Posterior vena cava (tissue), 2 donors: ENCODE measurements around the gene MAGT1. TPM values are rescaled to one million over a fixed set of nuclear protein-coding genes. Genes with fewer than 3 reads are reported as not detected.
"Not testable (repeated sequence)": the region's sequence is repeated elsewhere in the genome, so short reads cannot be mapped to it uniquely, and the experiment has no call there.

Experiments used
- DNase-seq: peaks from one replicate; pipeline ENCODE4 v3.0.0-alpha.2; 2020; ENCODE audit warnings: low spot score
- intact Hi-C, 2 donors: fragments of 100-400 bp; cut with DNase I; formaldehyde crosslinking; loops; one replicate each; pipeline versions ENCODE4 v1.14.1 to v1.14.2; 2022 to 2023
- long read RNA-seq, 2 donors: library from polyadenylated mRNA; unstranded; transcript quantifications; one replicate each; pipeline ENCODE4 v2.0.0, GENCODE V29; 2020 to 2021
- total RNA-seq, 2 donors: library from RNA; stranded (reverse); fragmentation: NEBNext Ultra II Directional; extraction: Animal tissue kit (Norgen Biotek cat#: 25700); gene quantifications; one replicate each; pipeline ENCODE4 v1.2.1, GENCODE V29; 2021
- donor health status: DM: yes; HTN: yes; CAD: no.
- donor health status: DM: yes; HTN: yes; CAD: no.

MAGT1 gene
- 10 to 100 TPM; 46.3 to 58.1 TPM for total RNA-seq
- long read RNA-seq, donor 1, full-length matches to known transcripts, result 5 of 9 reads
- long read RNA-seq, donor 1, partial matches to known transcripts, result 0 of 9 reads
- long read RNA-seq, donor 1, other reads (novel, unspliced or antisense), result 4 of 9 reads
- long read RNA-seq, donor 2, full-length matches to known transcripts, result 5 of 11 reads
- long read RNA-seq, donor 2, partial matches to known transcripts, result 3 of 11 reads
- long read RNA-seq, donor 2, other reads (novel, unspliced or antisense), result 3 of 11 reads

GRCh38 chrX:77894921-77895886, at the start of gene MAGT1:
Gene MAGT1, minus strand, starts transcription at chrX:77895435. Its CDS starts 25 bp downstream, at chrX:77895410.
- intact Hi-C loops, result no loop called here

GRCh38 chrX:77945031-77945430, 49.8 kb upstream of the MAGT1 start:
- DNase-seq, intact Hi-C loops: not testable (repeated sequence)

More at GRCh38 chrX:77894921-77895886, at the start of gene MAGT1:
- peak; percentile 96 for DNase-seq

DNA sequence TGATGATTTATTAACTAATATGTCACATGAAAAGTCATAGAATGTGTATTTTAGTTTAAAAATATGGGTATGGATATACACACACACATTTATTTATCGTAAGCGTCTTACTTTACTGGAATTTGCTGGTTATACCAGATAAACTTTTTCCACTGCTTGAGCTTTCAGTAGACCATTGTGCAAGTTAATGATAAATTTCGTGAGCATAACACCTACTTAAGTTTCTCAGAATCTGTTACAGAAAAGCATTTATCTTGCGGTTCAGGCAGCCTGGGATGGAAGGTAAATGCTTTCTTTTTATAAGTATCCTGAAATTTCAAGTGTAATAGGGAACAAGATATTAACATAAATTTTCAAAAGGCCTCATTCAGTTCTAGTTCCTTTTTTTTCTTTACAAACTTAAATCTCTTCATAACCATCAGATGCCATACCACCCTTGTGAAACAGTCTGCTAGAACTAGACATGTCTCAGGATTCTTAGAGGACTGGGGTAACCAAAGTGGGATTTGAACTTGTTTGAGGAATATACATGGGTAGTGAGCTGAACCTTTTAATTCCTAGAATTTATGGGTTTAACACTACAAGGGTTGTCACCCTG, 42.9 kb upstream of the MAGT1 start:
- intact Hi-C loops, result no loop called here
- no peak for DNase-seq

- intact Hi-C loops, result no loop called here
- DNase-seq, result no peak
Measured at GRCh38 chrX:77937291-77937690, 42.1 kb upstream of the MAGT1 start.

- DNase-seq, result no peak
- intact Hi-C loops, result no loop called here
Measured at GRCh38 chrX:77936299-77936698, 41.1 kb upstream of the MAGT1 start.

GRCh38 chrX:77935886-77936285, 40.7 kb upstream of the MAGT1 start:
- intact Hi-C loops, result no loop called here
- no peak for DNase-seq

- intact Hi-C loops, result no loop called here
Measured at GRCh38 chrX:77930581-77930980, 35.3 kb upstream of the MAGT1 start.

GRCh38 chrX:77925764-77926163, 30.5 kb upstream of the MAGT1 start:
- intact Hi-C loops, result no loop called here
- DNase-seq, result no peak

More at GRCh38 chrX:77930581-77930980, 35.3 kb upstream of the MAGT1 start:
- no peak for DNase-seq

GRCh38 chrX:77924320-77924859, 29.2 kb upstream of the MAGT1 start:
- intact Hi-C loops, result no loop called here

GRCh38 chrX:77922787-77923186, 27.6 kb upstream of the MAGT1 start:
- intact Hi-C loops, result no loop called here
- no peak for DNase-seq

More at GRCh38 chrX:77924320-77924859, 29.2 kb upstream of the MAGT1 start:
- no peak for DNase-seq

- DNase-seq, intact Hi-C loops: not testable (repeated sequence)
Measured at GRCh38 chrX:77919370-77919769, 24.1 kb upstream of the MAGT1 start.

DNA sequence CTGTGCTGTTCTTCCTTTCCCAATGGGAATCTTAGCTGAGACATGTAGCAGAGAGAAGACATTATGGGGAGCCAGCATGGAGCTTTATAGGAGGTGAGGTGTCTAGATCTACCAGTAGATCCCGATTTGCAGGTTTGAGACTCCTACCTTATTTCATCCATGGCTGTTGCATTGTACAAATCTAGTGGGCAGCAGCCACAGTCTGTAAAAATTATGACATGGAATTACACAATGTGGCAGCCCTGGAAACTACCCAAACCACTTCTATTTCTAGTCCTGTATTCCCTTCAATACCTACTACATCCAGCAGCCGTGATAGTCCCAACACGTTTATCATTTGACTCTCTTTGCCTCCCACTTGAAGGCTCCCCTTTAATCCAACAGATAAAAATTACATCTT, 23.3 kb upstream of the MAGT1 start:
- intact Hi-C loops, result no loop called here

GRCh38 chrX:77917294-77917933, 22.2 kb upstream of the MAGT1 start:
- intact Hi-C loops, result no loop called here

More for the DNA sequence above, 23.3 kb upstream of the MAGT1 start:
- no peak for DNase-seq

GRCh38 chrX:77910108-77910840, 15.0 kb upstream of the MAGT1 start, which contains the start of gene ATP7A:
Gene ATP7A, plus strand, starts transcription at chrX:77910693. Its CDS starts 60,949 bp downstream, at chrX:77971642.
- DNase-seq, result peak; percentile 96
- intact Hi-C loops, result no loop called here

More at GRCh38 chrX:77917294-77917933, 22.2 kb upstream of the MAGT1 start:
- DNase-seq, result no peak

DNA sequence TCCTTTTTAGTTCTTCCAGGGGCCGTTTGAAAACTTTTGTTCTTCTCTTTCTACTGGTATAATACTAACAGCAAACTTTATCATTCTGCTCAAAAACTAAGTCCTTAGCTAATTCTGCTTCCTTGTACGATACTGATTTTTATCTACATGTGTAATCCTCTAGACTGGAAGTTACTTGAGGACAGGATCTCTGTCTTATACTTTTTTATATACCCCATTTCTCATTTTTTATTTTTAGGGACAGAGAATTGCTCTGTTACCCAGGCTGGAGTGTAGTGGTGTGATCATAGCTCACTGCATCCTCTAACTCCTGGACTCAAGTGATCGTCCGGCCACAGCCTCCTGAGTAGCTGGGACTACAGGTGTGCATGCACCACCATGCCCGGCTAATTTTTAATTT, 6.3 kb upstream of the MAGT1 start:
- no peak for DNase-seq
- intact Hi-C loops, result no loop called here

DNA sequence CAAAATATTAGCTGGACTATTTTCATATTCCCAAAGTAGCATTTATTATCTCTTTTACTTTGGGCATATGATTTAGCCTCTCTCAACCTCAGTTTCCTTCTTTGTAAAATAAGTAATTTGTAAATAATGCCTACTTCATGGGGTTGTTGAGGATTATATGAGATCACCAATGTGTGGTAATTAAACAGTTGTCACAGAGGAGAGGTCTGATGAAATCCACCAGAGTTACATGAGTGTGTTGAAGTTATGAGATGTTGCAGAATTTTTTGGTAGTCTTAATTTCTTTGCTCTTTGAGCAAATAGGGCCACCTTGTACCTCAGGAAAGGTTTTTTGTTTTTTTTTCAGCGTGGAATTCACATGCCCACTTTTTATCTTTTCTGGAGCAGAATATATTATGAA, 5.5 kb upstream of the MAGT1 start:
- no peak for DNase-seq
- intact Hi-C loops, result no loop called here

GRCh38 chrX:77899081-77899828, 4.0 kb upstream of the MAGT1 start, which contains the start of gene COX7B:
Gene COX7B, plus strand, starts transcription at chrX:77899468. Its CDS starts 86 bp downstream, at chrX:77899554.
- intact Hi-C loops, result no loop called here
- no peak for DNase-seq

DNA sequence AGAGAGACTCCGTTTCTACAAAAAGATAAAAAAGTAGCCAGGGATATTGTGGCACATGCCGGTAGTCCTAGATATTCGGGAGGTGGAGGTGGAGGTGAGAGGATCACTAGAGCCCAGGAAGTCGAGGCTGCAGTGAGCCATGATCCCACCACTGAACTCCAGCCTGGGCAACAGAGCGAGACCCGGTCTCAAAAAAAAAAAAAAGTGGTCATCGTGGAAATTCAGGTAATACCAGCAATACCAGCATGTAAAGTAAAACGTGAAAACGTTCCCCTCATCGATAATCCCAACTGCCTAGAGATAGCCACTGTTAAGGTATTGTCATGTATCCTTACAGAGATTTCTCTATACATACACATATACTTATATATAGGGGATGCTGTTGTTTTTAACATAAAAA, 1.5 kb downstream of the MAGT1 start:
- intact Hi-C loops, result no loop called here
- DNase-seq, result no peak
